ENCODE data around the gene IFNLR1. TPM values are rescaled to one million over a fixed set of nuclear protein-coding genes. Genes with fewer than 3 reads are reported as not detected.

IFNLR1 gene
- total RNA-seq, 2 donors from 2014 or later = 0.14 TPM; not detected in 1

- no peak for TF ChIP-seq CTCF (IDR thresholded peaks at IDR 0.05)
- ATAC-seq (ENCODE audit: insufficient number of reproducible peaks, low FRiP score, low read depth) (no peak), DNase-seq (ENCODE audit: low spot score) (no peak)
- Histone ChIP-seq H3K27ac (no peak overlapping the region), H3K27me3 (replicated peaks; ENCODE audit: insufficient read depth) (no peaks in the 10 kb centered on the region), H3K9me3 (no peaks in the 10 kb centered on the region), H3K4me1 (ENCODE audit: control insufficient read depth in 1 of 2, low read depth in 2 of 2) (peaks cover 11 to 24% of the 10 kb centered on the region in 2 donors), H3K4me3 (no peak overlapping the region), H3K36me3 (no peaks in the 10 kb centered on the region)
Measured at GRCh38 chr1:24105368-24106160, 81.5 kb downstream of the IFNLR1 start.

DNA sequence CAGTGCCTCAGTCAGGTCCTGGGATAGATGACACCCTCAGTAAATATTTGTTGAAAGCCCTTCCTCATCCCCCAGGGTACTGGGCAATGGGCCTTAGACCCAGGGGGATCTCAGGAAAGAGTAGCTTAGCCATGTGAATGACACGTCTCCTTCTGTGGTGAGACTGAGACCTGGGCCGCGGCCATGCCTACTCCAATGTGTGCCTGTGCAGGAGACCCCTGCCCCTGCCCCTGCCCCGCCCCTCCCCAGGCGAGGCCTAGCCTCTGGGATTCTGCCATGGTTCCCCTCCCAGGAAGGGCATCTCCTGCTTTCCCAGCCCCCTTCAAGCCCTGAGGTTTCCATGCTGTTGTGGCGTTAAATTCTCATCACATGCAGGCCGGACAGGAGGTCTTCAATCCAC is 82.2 kb downstream of the IFNLR1 start:
- no peak overlapping the region for H3K27ac ChIP-seq
- ATAC-seq (ENCODE audit: insufficient number of reproducible peaks, low FRiP score, low read depth) = no peak
- H3K4me1 ChIP-seq (ENCODE audit: control insufficient read depth in 1 of 2, low read depth in 2 of 2) = peaks cover 11 to 20% of the 10 kb centered on the region in 2 donors
- no peak overlapping the region for H3K4me3 ChIP-seq
- H3K36me3 ChIP-seq = no peaks in the 10 kb centered on the region
- DNase-seq (ENCODE audit: low spot score) = no peak
- TF ChIP-seq CTCF (IDR thresholded peaks at IDR 0.05) = no peak
- H3K27me3 ChIP-seq (replicated peaks; ENCODE audit: insufficient read depth) = no peaks in the 10 kb centered on the region
- no peaks in the 10 kb centered on the region for H3K9me3 ChIP-seq

Other genes with a start within 250 kb of the IFNLR1 start
- 100 to 1,000 TPM in 1 of 2 donors, 10 to 100 TPM in 1; 77.6 to 143 TPM for gene PNRC2, start 227.5 kb downstream of the IFNLR1 start, total RNA-seq
- gene SRSF10, start 207.0 kb downstream of the IFNLR1 start, total RNA-seq = 100 to 1,000 TPM in 1 of 2 donors, 10 to 100 TPM in 1; 73.9 to 126 TPM
- gene MYOM3, start 75.2 kb downstream of the IFNLR1 start, total RNA-seq = 1 to 10 TPM; 1.5 to 1.6 TPM
- under 1 TPM; 0.14 to 0.21 TPM for gene IL22RA1, start 44.1 kb downstream of the IFNLR1 start, total RNA-seq
- 1 to 10 TPM in 1 of 2 donors, under 1 TPM in 1; 0.54 to 1.3 TPM for gene GRHL3, start 132.1 kb upstream of the IFNLR1 start, total RNA-seq
- 1 to 10 TPM; 1.5 to 4.0 TPM for gene STPG1, start 226.5 kb upstream of the IFNLR1 start, total RNA-seq
- 10 to 100 TPM; 19.3 to 31.4 TPM for gene NIPAL3, start 228.5 kb upstream of the IFNLR1 start, total RNA-seq